B cell (primary cell): ENCODE measurements around the gene LCN9. TPM values are rescaled to one million over a fixed set of nuclear protein-coding genes. Genes with fewer than 3 reads are reported as not detected.

Source experiments
- ATAC-seq: fragments of 200-7000 bp; cut with Tn5 transposase; one replicate; pipeline ENCODE4 v1.10.0; 2021; ENCODE audit warnings: low read depth, mild to moderate bottlenecking, moderate number of reproducible peaks, moderate library complexity
- CTCF ChIA-PET: fragments of 350-600 bp; sonication (Branson Sonifier 250); formaldehyde crosslinking; loops from one replicate; lab custom pipeline; 2021; ENCODE audit warnings: antibody characterized with exemption, inconsistent platforms; lab: Charles Lee
- POLR2A ChIA-PET: fragments of 350-600 bp; sonication (Branson Sonifier 250); formaldehyde crosslinking; loops from one replicate; lab custom pipeline; 2021; ENCODE audit warnings: antibody characterized with exemption; lab: Charles Lee
- DNase-seq: peaks from one replicate; pipeline ENCODE4 v3.0.0; 2013
- H2AFZ ChIP-seq: 2 replicates; pipeline ENCODE4 v1.6.1; 2012; ENCODE audit warnings: mild to moderate bottlenecking, low read depth, low read length; ENCODE audit not compliant: insufficient read depth, poor library complexity, severe bottlenecking
- H3K27ac ChIP-seq, 2 donors: 1 replicate in 1 of 2; 2 replicates in 1 of 2; pipeline ENCODE4 v1.5.1; 2012 to 2013; ENCODE audit warnings: low read length in 2 of 2, mild to moderate bottlenecking in 2 of 2, moderate library complexity in 1 of 2
- H3K27me3 ChIP-seq, 4 experiments: fragments of 200-600 bp in 1 of 4; sonication (generic) in 1 of 4; replicated peaks in 1 of 4; 1 replicate in 2 of 4; 2 replicates in 2 of 4; pipeline versions ENCODE4 v1.6.1 to v1.7.0; 2013 to 2016; ENCODE audit warnings: low read length in 3 of 4, mild to moderate bottlenecking in 2 of 4, mixed read lengths in 1 of 4, moderate library complexity in 1 of 4; ENCODE audit not compliant: insufficient read depth in 4 of 4, control insufficient read depth in 3 of 4; ENCODE audit errors: control extremely low read depth in 1 of 4
- H3K36me3 ChIP-seq, 2 experiments: replicated peaks in 1 of 2; 1 replicate in 1 of 2; 2 replicates in 1 of 2; pipeline versions ENCODE4 v1.6.1 to v1.7.1; 2013; ENCODE audit warnings: low read length in 1 of 2; ENCODE audit not compliant: insufficient read depth in 2 of 2, control insufficient read depth in 1 of 2; ENCODE audit errors: control extremely low read depth in 1 of 2, extremely low read depth in 1 of 2
- H3K4me1 ChIP-seq, 2 donors: fragments of 200-600 bp in 1 of 2; sonication (generic) in 1 of 2; 1 replicate in 1 of 2; 2 replicates in 1 of 2; pipeline versions ENCODE4 v1.5.1 to v1.6.1; 2013 to 2017; ENCODE audit warnings: low read length in 2 of 2; ENCODE audit not compliant: control insufficient read depth in 2 of 2, insufficient read depth in 2 of 2
- H3K4me2 ChIP-seq: replicated peaks from 2 replicates; pipeline ENCODE3; 2012; ENCODE audit warnings: mild to moderate bottlenecking, low read depth, low read length; ENCODE audit not compliant: poor library complexity, severe bottlenecking
- H3K4me3 ChIP-seq, 5 experiments: fragments of 200-600 bp in 1 of 5; sonication (generic) in 1 of 5; 1 replicate in 3 of 5; 2 replicates in 2 of 5; pipeline versions ENCODE4 v1.5.1 to v1.7.0; 2011 to 2016; ENCODE audit warnings: low read length in 4 of 5, mild to moderate bottlenecking in 4 of 5, low read depth in 2 of 5, control low read depth in 1 of 5, moderate library complexity in 1 of 5; ENCODE audit not compliant: insufficient read depth in 1 of 5; ENCODE audit errors: control extremely low read depth in 1 of 5, extremely low read depth in 1 of 5
- H3K79me2 ChIP-seq: fragments of 200-600 bp; sonication (generic); one replicate; pipeline ENCODE4 v1.6.0; 2016; ENCODE audit warnings: low read length; ENCODE audit not compliant: control insufficient read depth, insufficient read depth
- H3K9ac ChIP-seq: fragments of 200-600 bp; sonication (generic); 2 replicates; pipeline ENCODE4 v1.6.1; 2017; ENCODE audit warnings: mild to moderate bottlenecking, low read length, moderate library complexity
- H3K9me3 ChIP-seq, 3 donors: one replicate each; pipeline versions ENCODE4 v1.6.1 to v1.7.1; 2013; ENCODE audit warnings: low read length in 2 of 3; ENCODE audit not compliant: control insufficient read depth in 2 of 3, insufficient read depth in 1 of 3; ENCODE audit errors: control extremely low read depth in 1 of 3
- H4K20me1 ChIP-seq: 2 replicates; pipeline ENCODE4 v1.6.0; 2012; ENCODE audit warnings: mild to moderate bottlenecking, low read length; ENCODE audit not compliant: insufficient read depth, control insufficient read depth, poor library complexity, severe bottlenecking
- H3K27ac Mint-ChIP-seq: one replicate; pipeline ENCODE4 v1.8.0; 2021; ENCODE audit warnings: mixed read lengths
- H3K27me3 Mint-ChIP-seq: one replicate; pipeline ENCODE4 v1.8.0; 2021; ENCODE audit warnings: mixed read lengths
- H3K4me1 Mint-ChIP-seq: one replicate; pipeline ENCODE4 v1.8.0; 2021; ENCODE audit warnings: mixed read lengths
- H3K4me3 Mint-ChIP-seq: one replicate; pipeline ENCODE4 v1.8.0; 2021; ENCODE audit warnings: mixed read lengths
- H3K9me3 Mint-ChIP-seq: one replicate; pipeline ENCODE4 v1.8.0; 2022; ENCODE audit warnings: mixed read lengths; ENCODE audit not compliant: insufficient read depth
- CTCF ChIP-seq: fragments of 200-600 bp; IDR thresholded peaks from one replicate; pipeline ENCODE4 v1.8.0; 2022; ENCODE audit warnings: antibody characterized with exemption, mild to moderate bottlenecking
- EZH2 ChIP-seq: IDR thresholded peaks from 2 replicates; pipeline ENCODE4 v1.6.1; 2012; ENCODE audit warnings: borderline replicate concordance, low read depth, mild to moderate bottlenecking, moderate library complexity, low read length; ENCODE audit not compliant: insufficient read depth, poor library complexity, severe bottlenecking
- whole genome bisulfite sequencing: methylation state at CpG from one replicate; pipeline ENCODE4 v1.1.5; 2013; ENCODE audit warnings: missing lambda C conversion rate; ENCODE audit not compliant: insufficient coverage; 5-methylcytosine and 5-hydroxymethylcytosine counted together
- intact Hi-C: fragments of 100-400 bp; cut with micrococcal nuclease; formaldehyde crosslinking; loops from one replicate; pipeline ENCODE4 v1.10.0; 2022
- polyA minus RNA-seq: library from RNA; depleted of rRNA, polyadenylated mRNA; stranded (reverse); fragments of >200 nt; gene quantifications from 2 replicates; pipeline ENCODE4 v1.2.3, GENCODE V29; 2012
- polyA plus RNA-seq: library from polyadenylated mRNA; depleted of rRNA; stranded (reverse); fragments of >200 nt; gene quantifications from 2 replicates; pipeline ENCODE4 v1.2.3, GENCODE V29; 2012
- total RNA-seq, 2 donors: library from RNA; stranded (reverse); fragments of 120-200 nt in 1 of 2; gene quantifications; 1 replicate in 1 of 2; 2 replicates in 1 of 2; pipeline versions ENCODE4 v1.2.3 to v1.2.4, GENCODE V29; 2013 to 2022

LCN9 gene
- total RNA-seq (not detected in 2 replicates), polyA plus RNA-seq (not detected in 2 replicates), polyA minus RNA-seq (not detected in 2 replicates)
- not detected for total RNA-seq (2013)

DNA sequence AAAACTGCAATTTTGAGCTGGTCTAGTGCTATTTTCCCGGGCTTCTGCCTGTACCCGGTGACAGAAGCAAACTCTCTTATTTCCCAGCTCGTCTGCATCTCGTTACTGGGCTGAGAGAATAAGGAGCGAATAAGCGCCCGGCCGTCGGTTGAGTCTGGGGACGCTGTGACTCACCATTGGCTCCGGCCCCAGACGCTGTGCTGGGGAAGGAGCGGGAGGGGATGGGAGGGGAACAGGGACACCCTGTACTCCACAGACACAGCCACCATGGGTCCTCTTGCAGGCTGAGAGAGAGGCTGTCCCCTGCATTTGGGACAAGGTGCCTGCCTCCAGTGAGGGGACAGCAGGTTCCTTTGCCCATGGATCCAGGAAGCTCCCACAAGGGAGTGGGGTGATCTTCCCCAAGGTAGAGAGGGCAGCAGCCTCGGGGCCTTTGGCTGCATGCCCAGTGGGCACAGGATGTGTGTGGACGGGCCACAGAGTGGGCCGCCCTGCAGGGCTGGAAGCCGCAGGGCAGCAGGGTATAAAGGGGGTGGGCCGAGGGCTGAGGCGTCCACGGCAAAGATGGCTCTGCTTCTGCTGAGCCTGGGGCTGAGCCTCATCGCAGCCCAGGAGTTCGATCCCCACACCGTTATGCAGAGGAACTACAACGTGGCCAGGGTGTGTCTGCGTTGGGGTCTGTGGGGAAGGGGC, at the start of gene LCN9:
Gene LCN9 (plus strand): TSS at position 552 of the 693 bp plus-strand sequence. CDS start 13 bp downstream, at position 565.
- ChIA-PET CTCF (no interaction called here), POLR2A (no interaction called here)
- DNase-seq (no peak), ATAC-seq (no peak)
- Histone ChIP-seq H3K27ac (no peak within 1 kb of the TSS), H3K9ac (no peak within 1 kb of the TSS), H3K4me3 (no peak within 1 kb of the TSS), H3K4me1 (no peaks in the 10 kb centered on the region), H3K9me3 (peaks cover 0 to 4% (median 0%) of the 10 kb centered on the region in 3 donors), H4K20me1 (no peaks in the 10 kb centered on the region), H3K36me3 (no peaks in the 10 kb centered on the region), H3K27me3 (no peaks in the 10 kb centered on the region), H3K79me2 (no peaks in the 10 kb centered on the region), H2AFZ (no peak within 1 kb of the TSS), H3K4me2 (no peak within 1 kb of the TSS)
- TF ChIP-seq CTCF (no peak), EZH2 (no peak)
- 88% methylated on average over 19 of the region's 25 CpGs for WGBS
- H3K4me1 Mint-ChIP-seq = no peaks in the 10 kb centered on the region
- no peak within 1 kb of the TSS for H3K4me3 Mint-ChIP-seq
- H3K27ac Mint-ChIP-seq = no peak within 1 kb of the TSS
- intact Hi-C loops = no loop called here
- no peaks in the 10 kb centered on the region for H3K27me3 Mint-ChIP-seq
- H3K9me3 Mint-ChIP-seq = no peaks in the 10 kb centered on the region
